Panc1 (cell line): ENCODE measurements around the gene TMEM52. TPM values are rescaled to one million over a fixed set of nuclear protein-coding genes. Genes with fewer than 3 reads are reported as not detected.

Experiments
- ATAC-seq: fragments of 200-7000 bp; cut with Tn5 transposase; 2 replicates; pipeline ENCODE4 v1.9.1; 2020; ENCODE audit warnings: mild to moderate bottlenecking, moderate library complexity
- BruUV-seq: library from RNA; stranded (reverse); fragments of 400-500 nt; replicated peaks from 2 replicates; lab custom pipeline; 2021; lab: Mats Ljungman, UMichigan
- CTCF ChIA-PET: fragments of 300-600 bp; sonication (Branson Sonifier 250); formaldehyde crosslinking; loops from one replicate; lab custom pipeline; 2022; ENCODE audit warnings: antibody characterized with exemption; lab: Charles Lee
- POLR2A ChIA-PET: fragments of 300-600 bp; sonication (Branson Sonifier 250); formaldehyde crosslinking; loops from one replicate; lab custom pipeline; 2022; ENCODE audit warnings: antibody characterized with exemption; lab: Charles Lee
- DNase-seq: peaks from one replicate; pipeline ENCODE4 v3.0.0-alpha.2; 2010; ENCODE audit warnings: low read depth, low spot score
- H3K27ac ChIP-seq: 2 replicates; pipeline ENCODE4 v1.5.1; 2011; ENCODE audit warnings: mild to moderate bottlenecking, low read length, inconsistent platforms
- H3K27me3 ChIP-seq: fragments of 200-500 bp; sonication (Bioruptor generic); 2 replicates; pipeline ENCODE4 v1.6.0; 2014; ENCODE audit warnings: low read length, inconsistent platforms; ENCODE audit not compliant: control insufficient read depth, insufficient read depth
- H3K36me3 ChIP-seq: fragments of 200-500 bp; sonication (Bioruptor generic); 2 replicates; pipeline ENCODE4 v1.5.1; 2014; ENCODE audit warnings: inconsistent platforms, mild to moderate bottlenecking, low read length, moderate library complexity; ENCODE audit not compliant: control insufficient read depth, insufficient read depth
- H3K4me1 ChIP-seq: 2 replicates; pipeline ENCODE4 v1.5.1; 2011; ENCODE audit warnings: inconsistent platforms, mild to moderate bottlenecking, low read length, moderate library complexity; ENCODE audit not compliant: control insufficient read depth, insufficient read depth
- H3K4me3 ChIP-seq, 2 experiments: 2 replicates each; pipeline ENCODE4 v1.5.1; 2011 to 2012; ENCODE audit warnings: low read depth in 2 of 2, low read length in 2 of 2, mild to moderate bottlenecking in 2 of 2, inconsistent platforms in 1 of 2, moderate library complexity in 1 of 2
- H3K9me3 ChIP-seq: fragments of 200-500 bp; sonication (Bioruptor generic); 2 replicates; pipeline ENCODE4 v1.5.1; 2014; ENCODE audit warnings: low read depth, mild to moderate bottlenecking, inconsistent platforms, low read length, moderate library complexity; ENCODE audit not compliant: control insufficient read depth, insufficient read depth
- POLR2AphosphoS5 ChIP-seq: IDR thresholded peaks from 2 replicates; pipeline ENCODE4 v1.6.1; 2012; ENCODE audit warnings: mild to moderate bottlenecking, low read depth, low read length, moderate library complexity
- SIN3A ChIP-seq: IDR thresholded peaks from 2 replicates; pipeline ENCODE4 v1.6.1; 2012; ENCODE audit warnings: low read depth, mild to moderate bottlenecking, low read length, moderate library complexity, borderline replicate concordance; ENCODE audit not compliant: insufficient read depth
- TCF7L2 ChIP-seq: IDR thresholded peaks from 2 replicates; pipeline ENCODE4 v1.6.1; 2011; ENCODE audit warnings: mild to moderate bottlenecking, low read depth, low read length, inconsistent platforms
- in situ Hi-C: cut with HindIII; loops from 2 replicates; pipeline ENCODE4 v1.10.0; 2016; ENCODE audit warnings: low sequenced_read_pairs, low pct_unique_long_range_greater_than_20kb
- intact Hi-C: fragments of 100-400 bp; cut with micrococcal nuclease; formaldehyde crosslinking; loops from one replicate; pipeline ENCODE4 v1.10.0; 2022; ENCODE audit not compliant: unreplicated experiment
- total RNA-seq: library from RNA; stranded (reverse); gene quantifications from one replicate; pipeline ENCODE4 v1.2.1, GENCODE V29; 2021; ENCODE audit not compliant: unreplicated experiment
- TF ChIP-seq, protein P1 (sequence below), 2 experiments: IDR thresholded peaks; 2 replicates each; pipeline ENCODE4 v1.6.1; 2011 to 2012; ENCODE audit warnings: low read depth in 2 of 2, control low read depth in 1 of 2, low read length in 1 of 2, mild to moderate bottlenecking in 1 of 2, moderate library complexity in 1 of 2; ENCODE audit not compliant: insufficient read depth in 1 of 2
- TF ChIP-seq, protein P2 (sequence below): fragments of 450-650 bp; IDR thresholded peaks from 2 replicates; pipeline ENCODE4 v1.5.1; 2017; ENCODE audit warnings: mild to moderate bottlenecking

TMEM52 gene
- total RNA-seq, 1 experiment from 2014 or later, result 2.5 TPM

DNA sequence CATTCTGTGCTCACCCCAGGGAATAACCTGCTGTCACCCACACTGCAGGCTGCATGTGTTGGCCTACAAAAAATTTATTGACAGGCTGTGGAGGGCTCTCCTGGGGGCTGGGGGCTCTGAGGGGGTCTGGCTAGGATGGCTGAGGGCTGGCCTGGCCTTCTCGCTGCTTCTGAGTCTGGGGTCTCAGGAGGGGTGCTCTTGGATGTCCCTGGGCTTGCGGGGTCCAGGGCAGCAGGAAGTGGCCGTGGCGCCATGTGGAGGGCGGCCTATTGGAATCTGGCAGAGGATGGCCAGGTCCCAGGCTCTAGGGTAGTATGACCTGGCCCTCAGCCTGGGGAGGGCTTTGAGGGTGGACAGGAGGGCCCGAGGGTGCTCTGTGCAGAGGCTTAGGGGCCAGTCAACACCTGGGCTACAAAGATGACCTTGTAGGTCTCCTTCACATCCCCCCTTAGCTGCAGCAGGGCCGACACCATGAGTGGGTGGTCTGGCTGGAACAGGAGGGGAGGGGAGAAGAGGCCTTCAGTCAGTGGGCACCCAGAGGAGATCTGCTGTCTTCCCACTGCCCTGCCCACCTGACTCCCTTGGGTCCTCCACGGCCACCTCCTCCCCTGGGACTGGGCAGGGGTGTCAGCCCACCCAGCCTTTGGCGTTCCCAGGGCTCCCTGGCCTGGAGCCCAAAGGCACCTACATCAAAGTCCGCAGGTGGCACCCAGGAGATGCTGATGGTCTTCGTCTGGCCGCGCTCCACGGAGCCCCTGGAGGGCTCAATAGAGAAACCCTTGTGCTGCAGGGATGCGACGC, 3.0 kb upstream of the TMEM52 start:
- Histone ChIP-seq H3K27me3 (no peaks in the 10 kb centered on the region), H3K4me1 (no peaks in the 10 kb centered on the region), H3K9me3 (no peaks in the 10 kb centered on the region), H3K4me3 (no peak overlapping the region), H3K27ac (no peak overlapping the region), H3K36me3 (no peaks in the 10 kb centered on the region)
- ChIA-PET CTCF (no interaction called here), POLR2A (no interaction called here)
- intact Hi-C loops, result no loop called here
- in situ Hi-C loops, result no loop called here
- DNase-seq, result no peak
- no TSS peak for BruUV-seq
- TF ChIP-seq, protein P1, sequence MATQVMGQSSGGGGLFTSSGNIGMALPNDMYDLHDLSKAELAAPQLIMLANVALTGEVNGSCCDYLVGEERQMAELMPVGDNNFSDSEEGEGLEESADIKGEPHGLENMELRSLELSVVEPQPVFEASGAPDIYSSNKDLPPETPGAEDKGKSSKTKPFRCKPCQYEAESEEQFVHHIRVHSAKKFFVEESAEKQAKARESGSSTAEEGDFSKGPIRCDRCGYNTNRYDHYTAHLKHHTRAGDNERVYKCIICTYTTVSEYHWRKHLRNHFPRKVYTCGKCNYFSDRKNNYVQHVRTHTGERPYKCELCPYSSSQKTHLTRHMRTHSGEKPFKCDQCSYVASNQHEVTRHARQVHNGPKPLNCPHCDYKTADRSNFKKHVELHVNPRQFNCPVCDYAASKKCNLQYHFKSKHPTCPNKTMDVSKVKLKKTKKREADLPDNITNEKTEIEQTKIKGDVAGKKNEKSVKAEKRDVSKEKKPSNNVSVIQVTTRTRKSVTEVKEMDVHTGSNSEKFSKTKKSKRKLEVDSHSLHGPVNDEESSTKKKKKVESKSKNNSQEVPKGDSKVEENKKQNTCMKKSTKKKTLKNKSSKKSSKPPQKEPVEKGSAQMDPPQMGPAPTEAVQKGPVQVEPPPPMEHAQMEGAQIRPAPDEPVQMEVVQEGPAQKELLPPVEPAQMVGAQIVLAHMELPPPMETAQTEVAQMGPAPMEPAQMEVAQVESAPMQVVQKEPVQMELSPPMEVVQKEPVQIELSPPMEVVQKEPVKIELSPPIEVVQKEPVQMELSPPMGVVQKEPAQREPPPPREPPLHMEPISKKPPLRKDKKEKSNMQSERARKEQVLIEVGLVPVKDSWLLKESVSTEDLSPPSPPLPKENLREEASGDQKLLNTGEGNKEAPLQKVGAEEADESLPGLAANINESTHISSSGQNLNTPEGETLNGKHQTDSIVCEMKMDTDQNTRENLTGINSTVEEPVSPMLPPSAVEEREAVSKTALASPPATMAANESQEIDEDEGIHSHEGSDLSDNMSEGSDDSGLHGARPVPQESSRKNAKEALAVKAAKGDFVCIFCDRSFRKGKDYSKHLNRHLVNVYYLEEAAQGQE (IDR thresholded peaks at IDR 0.05; ENCODE audit: insufficient read depth in 1 of 2, low read depth in 2 of 2, low read length in 1 of 2), result no peak
- TF ChIP-seq POLR2AphosphoS5, result no peak
- TF ChIP-seq TCF7L2, result no peak
- TF ChIP-seq, protein P2, sequence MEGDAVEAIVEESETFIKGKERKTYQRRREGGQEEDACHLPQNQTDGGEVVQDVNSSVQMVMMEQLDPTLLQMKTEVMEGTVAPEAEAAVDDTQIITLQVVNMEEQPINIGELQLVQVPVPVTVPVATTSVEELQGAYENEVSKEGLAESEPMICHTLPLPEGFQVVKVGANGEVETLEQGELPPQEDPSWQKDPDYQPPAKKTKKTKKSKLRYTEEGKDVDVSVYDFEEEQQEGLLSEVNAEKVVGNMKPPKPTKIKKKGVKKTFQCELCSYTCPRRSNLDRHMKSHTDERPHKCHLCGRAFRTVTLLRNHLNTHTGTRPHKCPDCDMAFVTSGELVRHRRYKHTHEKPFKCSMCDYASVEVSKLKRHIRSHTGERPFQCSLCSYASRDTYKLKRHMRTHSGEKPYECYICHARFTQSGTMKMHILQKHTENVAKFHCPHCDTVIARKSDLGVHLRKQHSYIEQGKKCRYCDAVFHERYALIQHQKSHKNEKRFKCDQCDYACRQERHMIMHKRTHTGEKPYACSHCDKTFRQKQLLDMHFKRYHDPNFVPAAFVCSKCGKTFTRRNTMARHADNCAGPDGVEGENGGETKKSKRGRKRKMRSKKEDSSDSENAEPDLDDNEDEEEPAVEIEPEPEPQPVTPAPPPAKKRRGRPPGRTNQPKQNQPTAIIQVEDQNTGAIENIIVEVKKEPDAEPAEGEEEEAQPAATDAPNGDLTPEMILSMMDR, result no peak
- TF ChIP-seq SIN3A, result no peak
- no peak for ATAC-seq

DNA sequence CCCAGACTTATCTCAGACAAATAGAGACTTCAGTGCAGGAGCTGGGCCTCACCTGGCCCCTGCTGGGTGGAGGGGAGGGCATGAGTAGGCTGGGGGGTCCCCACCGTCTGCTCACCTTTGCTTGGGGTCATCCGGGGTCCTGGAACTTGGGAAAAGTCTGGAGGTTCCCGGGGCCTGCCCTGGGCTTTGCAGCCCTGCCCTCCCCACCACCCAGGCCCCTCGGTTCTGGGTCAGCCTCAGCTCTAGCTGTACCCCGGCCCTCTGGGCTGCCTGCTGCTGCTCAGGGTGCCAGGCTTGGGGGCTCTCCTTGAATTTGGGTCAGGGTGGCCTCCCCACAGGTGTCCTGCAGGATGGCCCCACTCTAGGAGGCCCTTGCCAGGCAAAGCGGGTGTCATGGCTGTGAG, 2.4 kb upstream of the TMEM52 start:
- Histone ChIP-seq H3K4me3 (no peak overlapping the region), H3K4me1 (no peaks in the 10 kb centered on the region), H3K36me3 (no peaks in the 10 kb centered on the region), H3K27me3 (no peaks in the 10 kb centered on the region), H3K27ac (no peak overlapping the region), H3K9me3 (no peaks in the 10 kb centered on the region)
- DNase-seq (no peak), ATAC-seq (no peak)
- BruUV-seq, result no TSS peak
- intact Hi-C loops, result no loop called here
- ChIA-PET POLR2A (no interaction called here), CTCF (no interaction called here)
- in situ Hi-C loops, result no loop called here
- TF ChIP-seq, protein P1 (IDR thresholded peaks at IDR 0.05; ENCODE audit: insufficient read depth in 1 of 2, low read depth in 2 of 2, low read length in 1 of 2), result no peak
- TF ChIP-seq, protein P2, result no peak
- TF ChIP-seq POLR2AphosphoS5 (no peak), SIN3A (no peak), TCF7L2 (no peak)
